Neural crest cell (in vitro differentiated cells): ENCODE measurements around the gene CCDC116. TPM values are rescaled to one million over a fixed set of nuclear protein-coding genes. Genes with fewer than 3 reads are reported as not detected.
"Not testable (repeated sequence)": the region's sequence is repeated elsewhere in the genome, so short reads cannot be mapped to it uniquely, and the experiment has no call there.

Experiments used
- DNase-seq: peaks from one replicate; pipeline ENCODE4 v3.0.0; 2021; ENCODE audit warnings: low read depth, mixed read lengths, low spot score
- H3K27ac Mint-ChIP-seq: one replicate; pipeline ENCODE4 v1.8.0; 2021; ENCODE audit warnings: mild to moderate bottlenecking, mixed read lengths; ENCODE audit not compliant: unreplicated experiment
- H3K27me3 Mint-ChIP-seq: 2 replicates; pipeline ENCODE4 v1.8.0; 2021; ENCODE audit warnings: low read depth, mild to moderate bottlenecking, mixed read lengths
- H3K36me3 Mint-ChIP-seq: 2 replicates; pipeline ENCODE4 v1.8.0; 2021; ENCODE audit warnings: low read depth, mild to moderate bottlenecking, mixed read lengths
- H3K4me1 Mint-ChIP-seq: 2 replicates; pipeline ENCODE4 v1.8.0; 2021; ENCODE audit warnings: mixed read lengths
- H3K4me3 Mint-ChIP-seq: one replicate; pipeline ENCODE4 v1.8.0; 2021; ENCODE audit warnings: mild to moderate bottlenecking, mixed read lengths
- H3K9me3 Mint-ChIP-seq: 2 replicates; pipeline ENCODE4 v1.8.0; 2021; ENCODE audit warnings: mixed read lengths
- CTCF ChIP-seq: fragments of 200-600 bp; sonication (generic); conservative IDR thresholded peaks from 2 replicates; pipeline ENCODE4 v1.5.0; 2021; ENCODE audit warnings: antibody characterized with exemption, mild to moderate bottlenecking
- total RNA-seq: library from RNA; stranded (reverse); gene quantifications from 2 replicates; pipeline ENCODE4 v1.2.1, GENCODE V29; 2021

The CCDC116 gene
- total RNA-seq, 1 donor from 2014 or later, result 1.3 TPM

- peaks cover 5% of the 10 kb centered on the region for H3K4me1 Mint-ChIP-seq
- no peak for TF ChIP-seq CTCF
- peak overlapping the region; percentile 12 for H3K4me3 Mint-ChIP-seq
- H3K27me3 Mint-ChIP-seq, result no peaks in the 10 kb centered on the region
- H3K27ac Mint-ChIP-seq, result no peak overlapping the region
- H3K9me3 Mint-ChIP-seq, result no peaks in the 10 kb centered on the region
- H3K36me3 Mint-ChIP-seq, result peaks cover 18% of the 10 kb centered on the region
- DNase-seq, result no peak
Measured at GRCh38 chr22:21672107-21672629, 39.6 kb downstream of the CCDC116 start.

- no peaks in the 10 kb centered on the region for H3K4me1 Mint-ChIP-seq
- H3K36me3 Mint-ChIP-seq, result peaks cover 21% of the 10 kb centered on the region
- no peak overlapping the region for H3K4me3 Mint-ChIP-seq
- no peak overlapping the region for H3K27ac Mint-ChIP-seq
- no peak for DNase-seq
- H3K9me3 Mint-ChIP-seq, result no peaks in the 10 kb centered on the region
- TF ChIP-seq CTCF, result no peak
- H3K27me3 Mint-ChIP-seq, result no peaks in the 10 kb centered on the region
Measured at GRCh38 chr22:21673534-21674321, 41.2 kb downstream of the CCDC116 start.

- Mint-ChIP-seq H3K9me3 (no peaks in the 10 kb centered on the region), H3K36me3 (peaks cover 21% of the 10 kb centered on the region), H3K4me3 (no peak overlapping the region), H3K27ac (no peak overlapping the region), H3K27me3 (no peaks in the 10 kb centered on the region), H3K4me1 (no peaks in the 10 kb centered on the region)
- TF ChIP-seq CTCF, result no peak
- no peak for DNase-seq
Measured at GRCh38 chr22:21674638-21675245, 42.2 kb downstream of the CCDC116 start.

- Mint-ChIP-seq H3K4me3 (no peak overlapping the region), H3K4me1 (no peaks in the 10 kb centered on the region), H3K27ac (peak overlapping the region; percentile 12), H3K9me3 (no peaks in the 10 kb centered on the region), H3K36me3 (peaks cover 18% of the 10 kb centered on the region), H3K27me3 (no peaks in the 10 kb centered on the region)
- TF ChIP-seq CTCF, result no peak
- DNase-seq, result no peak
Measured at GRCh38 chr22:21677606-21678443, 45.3 kb downstream of the CCDC116 start.

- not testable (repeated sequence) for DNase-seq, H3K4me1 Mint-ChIP-seq, H3K27ac Mint-ChIP-seq, H3K4me3 Mint-ChIP-seq, H3K27me3 Mint-ChIP-seq, H3K9me3 Mint-ChIP-seq
- H3K36me3 Mint-ChIP-seq, result peaks cover 18% of the 10 kb centered on the region
Measured at GRCh38 chr22:21678842-21679241, 46.3 kb downstream of the CCDC116 start.
